Lower leg skin (tissue), 3 donors: ENCODE measurements around the gene KRTAP4-2.

Experiments used
- POLR2A ChIP-seq, 2 donors: fragments of 450-650 bp; IDR thresholded peaks; one replicate each; pipeline ENCODE4 v1.6.1; 2016 to 2017; ENCODE audit warnings: antibody characterized with exemption in 2 of 2, mild to moderate bottlenecking in 1 of 2, moderate library complexity in 1 of 2
- TF ChIP-seq, protein P1 (sequence below), 3 donors: fragments of 450-650 bp; IDR thresholded peaks; one replicate each; pipeline ENCODE4 v1.5.1; 2016; ENCODE audit warnings: antibody characterized with exemption in 3 of 3, mild to moderate bottlenecking in 3 of 3, moderate library complexity in 2 of 3

DNA sequence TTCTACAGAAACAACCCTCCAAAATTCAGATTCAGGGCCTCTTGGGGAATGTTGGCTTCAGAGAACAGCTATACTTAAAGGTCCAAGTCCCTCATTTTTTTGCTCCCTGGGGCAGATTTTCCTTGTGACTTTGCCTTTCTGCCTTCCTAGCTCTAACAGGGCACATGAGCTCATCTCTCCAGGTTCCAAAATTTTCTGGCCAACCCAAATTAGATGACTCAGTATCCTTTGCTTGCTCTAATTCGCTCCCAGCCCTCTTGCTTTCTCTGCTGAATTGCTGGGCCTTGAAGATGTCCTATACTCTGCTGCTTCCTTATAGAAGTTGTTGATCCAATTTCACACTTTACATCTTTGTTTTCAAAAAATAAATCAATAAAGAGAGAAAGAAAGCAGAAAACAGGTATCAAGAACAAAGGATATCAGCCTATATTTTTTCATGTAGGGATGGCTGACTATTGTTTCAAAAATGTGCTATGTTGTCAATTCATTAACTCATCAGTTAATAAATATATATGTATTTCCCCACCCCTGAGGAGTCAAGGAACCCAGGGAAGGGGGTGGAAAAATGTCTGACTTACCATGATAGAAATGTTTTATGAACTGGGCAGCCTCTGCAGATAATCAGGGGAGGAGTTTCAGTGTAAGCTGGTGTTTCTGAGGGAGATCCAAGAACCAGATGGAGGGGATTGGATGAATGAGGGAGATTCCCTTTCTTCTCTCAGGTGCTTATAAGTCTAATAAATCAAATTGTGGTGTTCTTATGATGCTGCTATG, 1.0 kb upstream of the KRTAP4-2 start:
- TF ChIP-seq, protein P1, sequence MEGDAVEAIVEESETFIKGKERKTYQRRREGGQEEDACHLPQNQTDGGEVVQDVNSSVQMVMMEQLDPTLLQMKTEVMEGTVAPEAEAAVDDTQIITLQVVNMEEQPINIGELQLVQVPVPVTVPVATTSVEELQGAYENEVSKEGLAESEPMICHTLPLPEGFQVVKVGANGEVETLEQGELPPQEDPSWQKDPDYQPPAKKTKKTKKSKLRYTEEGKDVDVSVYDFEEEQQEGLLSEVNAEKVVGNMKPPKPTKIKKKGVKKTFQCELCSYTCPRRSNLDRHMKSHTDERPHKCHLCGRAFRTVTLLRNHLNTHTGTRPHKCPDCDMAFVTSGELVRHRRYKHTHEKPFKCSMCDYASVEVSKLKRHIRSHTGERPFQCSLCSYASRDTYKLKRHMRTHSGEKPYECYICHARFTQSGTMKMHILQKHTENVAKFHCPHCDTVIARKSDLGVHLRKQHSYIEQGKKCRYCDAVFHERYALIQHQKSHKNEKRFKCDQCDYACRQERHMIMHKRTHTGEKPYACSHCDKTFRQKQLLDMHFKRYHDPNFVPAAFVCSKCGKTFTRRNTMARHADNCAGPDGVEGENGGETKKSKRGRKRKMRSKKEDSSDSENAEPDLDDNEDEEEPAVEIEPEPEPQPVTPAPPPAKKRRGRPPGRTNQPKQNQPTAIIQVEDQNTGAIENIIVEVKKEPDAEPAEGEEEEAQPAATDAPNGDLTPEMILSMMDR (IDR thresholded peaks at IDR 0.05), result no peak
- TF ChIP-seq POLR2A (IDR thresholded peaks at IDR 0.05), result no peak
